Vagina (tissue), 2 donors: Measurements from ENCODE around the gene F8. TPM values are rescaled to one million over a fixed set of nuclear protein-coding genes. Genes with fewer than 3 reads are reported as not detected.
"Not testable (repeated sequence)": the region's sequence is repeated elsewhere in the genome, so short reads cannot be mapped to it uniquely, and the experiment has no call there.

Experiments used
- DNase-seq, 2 donors: peaks; one replicate each; pipeline ENCODE4 v3.0.0-alpha.2; 2017; ENCODE audit errors: extremely low spot score in 2 of 2
- H3K27ac ChIP-seq: fragments of 200-600 bp; sonication (generic); one replicate; pipeline ENCODE4 v1.5.1; 2019
- H3K27me3 ChIP-seq: fragments of 200-600 bp; sonication (generic); one replicate; pipeline ENCODE4 v1.5.1; 2019
- H3K36me3 ChIP-seq, 2 donors: fragments of 200-600 bp; sonication (generic); one replicate each; pipeline ENCODE4 v1.5.1; 2017 to 2019
- H3K4me1 ChIP-seq: fragments of 200-600 bp; sonication (generic); one replicate; pipeline ENCODE4 v1.5.1; 2019
- H3K4me3 ChIP-seq, 2 donors: fragments of 200-600 bp; sonication (generic); 1 replicate in 1 of 2; 2 replicates in 1 of 2; pipeline ENCODE4 v1.5.1; 2016 to 2019
- H3K9me3 ChIP-seq: fragments of 200-600 bp; sonication (generic); one replicate; pipeline ENCODE4 v1.5.1; 2019
- CTCF ChIP-seq, 3 experiments: fragments of 450-650 bp in 2 of 3; fragments of 200-600 bp in 1 of 3; sonication (generic) in 1 of 3; IDR thresholded peaks; one replicate each; pipeline ENCODE4 v1.5.1; 2017 to 2019; ENCODE audit warnings: antibody characterized with exemption in 3 of 3, mild to moderate bottlenecking in 2 of 3, moderate library complexity in 2 of 3
- POLR2A ChIP-seq, 2 donors: fragments of 450-650 bp; IDR thresholded peaks; one replicate each; pipeline ENCODE4 v1.6.1; 2017; ENCODE audit warnings: antibody characterized with exemption in 2 of 2, mild to moderate bottlenecking in 2 of 2, moderate library complexity in 2 of 2
- POLR2AphosphoS5 ChIP-seq, 2 donors: sonication (generic); formaldehyde crosslinking; IDR thresholded peaks; one replicate each; pipeline ENCODE4 v1.9.0; 2017; ENCODE audit warnings: antibody characterized with exemption in 2 of 2, mild to moderate bottlenecking in 2 of 2, low read depth in 1 of 2; ENCODE audit not compliant: insufficient read depth in 1 of 2
- intact Hi-C: fragments of 100-400 bp; cut with DNase I; formaldehyde crosslinking; loops from one replicate; pipeline ENCODE4 v1.15.1; 2023
- total RNA-seq: library from RNA; depleted of rRNA; stranded (reverse); fragments of >200 nt; gene quantifications from one replicate; pipeline ENCODE4 v1.2.3, GENCODE V29; 2016

Gene F8
- total RNA-seq, 1 donor from 2014 or later = 5.4 TPM

DNA sequence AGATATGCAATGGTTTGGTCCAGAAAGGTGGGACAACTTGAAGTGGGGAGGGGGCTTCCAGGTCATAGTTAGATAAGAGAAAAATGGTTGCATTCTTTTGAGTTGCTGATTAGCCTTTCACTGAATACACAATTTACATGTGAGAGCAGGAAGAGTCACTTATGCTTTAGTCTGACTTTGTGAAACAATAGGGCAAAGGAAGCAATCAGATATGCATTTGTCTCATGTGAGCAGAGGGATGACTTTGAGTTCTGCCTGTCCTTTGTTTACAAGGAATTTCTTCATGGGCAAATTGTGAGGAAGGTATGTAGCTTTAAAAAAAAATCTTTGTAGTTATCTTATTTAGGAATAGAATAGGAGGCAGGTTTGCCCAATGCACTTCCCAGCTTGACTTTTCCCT lies 201.0 kb downstream of the F8 start:
- TF ChIP-seq POLR2A (IDR thresholded peaks at IDR 0.05) = no peak
- TF ChIP-seq POLR2AphosphoS5 (IDR thresholded peaks at IDR 0.05; ENCODE audit: insufficient read depth in 1 of 2, low read depth in 1 of 2) = no peak
- no peak for TF ChIP-seq CTCF (IDR thresholded peaks at IDR 0.05)
- H3K27me3 ChIP-seq = no peaks in the 10 kb centered on the region
- H3K27ac ChIP-seq = no peak overlapping the region
- H3K4me1 ChIP-seq = no peaks in the 10 kb centered on the region
- intact Hi-C loops = no loop called here
- H3K9me3 ChIP-seq = no peaks in the 10 kb centered on the region
- DNase-seq = no peak
- H3K36me3 ChIP-seq = no peaks in the 10 kb centered on the region
- no peak overlapping the region for H3K4me3 ChIP-seq

DNA sequence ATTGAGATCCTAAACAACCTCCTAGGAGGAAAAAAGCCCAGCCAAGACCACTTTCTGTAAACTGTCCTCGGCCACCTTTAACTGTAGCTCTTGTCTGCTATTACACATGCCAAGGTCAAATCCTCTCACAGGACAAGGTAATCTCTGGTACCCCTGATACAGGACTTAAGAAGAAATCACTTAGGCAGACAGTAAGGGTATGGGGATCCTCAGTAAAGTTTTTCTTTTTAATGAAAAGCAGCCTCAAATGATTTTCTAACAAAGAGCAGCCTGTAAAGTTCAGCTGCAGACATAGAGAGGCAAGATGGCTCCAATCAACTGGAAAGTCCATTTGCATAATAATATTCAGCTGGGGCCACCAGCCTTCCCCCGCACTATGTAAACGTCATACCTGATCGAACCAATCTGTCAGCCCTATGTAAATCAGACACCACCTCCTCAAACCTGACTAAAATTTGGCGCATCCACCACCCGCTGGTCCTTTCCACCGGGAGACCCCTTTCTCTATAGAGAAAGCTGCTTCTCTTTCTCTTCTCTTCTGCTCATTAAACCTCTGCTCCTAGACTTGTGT lies 202.7 kb downstream of the F8 start:
- Histone ChIP-seq H3K36me3 (no peaks in the 10 kb centered on the region), H3K9me3 (no peaks in the 10 kb centered on the region), H3K4me3 (no peak overlapping the region), H3K27me3 (no peaks in the 10 kb centered on the region), H3K4me1 (no peaks in the 10 kb centered on the region), H3K27ac (no peak overlapping the region)
- intact Hi-C loops = no loop called here
- TF ChIP-seq CTCF (IDR thresholded peaks at IDR 0.05) = no peak
- no peak for TF ChIP-seq POLR2A (IDR thresholded peaks at IDR 0.05)
- TF ChIP-seq POLR2AphosphoS5 (IDR thresholded peaks at IDR 0.05; ENCODE audit: insufficient read depth in 1 of 2, low read depth in 1 of 2) = no peak
- DNase-seq = no peak

DNA sequence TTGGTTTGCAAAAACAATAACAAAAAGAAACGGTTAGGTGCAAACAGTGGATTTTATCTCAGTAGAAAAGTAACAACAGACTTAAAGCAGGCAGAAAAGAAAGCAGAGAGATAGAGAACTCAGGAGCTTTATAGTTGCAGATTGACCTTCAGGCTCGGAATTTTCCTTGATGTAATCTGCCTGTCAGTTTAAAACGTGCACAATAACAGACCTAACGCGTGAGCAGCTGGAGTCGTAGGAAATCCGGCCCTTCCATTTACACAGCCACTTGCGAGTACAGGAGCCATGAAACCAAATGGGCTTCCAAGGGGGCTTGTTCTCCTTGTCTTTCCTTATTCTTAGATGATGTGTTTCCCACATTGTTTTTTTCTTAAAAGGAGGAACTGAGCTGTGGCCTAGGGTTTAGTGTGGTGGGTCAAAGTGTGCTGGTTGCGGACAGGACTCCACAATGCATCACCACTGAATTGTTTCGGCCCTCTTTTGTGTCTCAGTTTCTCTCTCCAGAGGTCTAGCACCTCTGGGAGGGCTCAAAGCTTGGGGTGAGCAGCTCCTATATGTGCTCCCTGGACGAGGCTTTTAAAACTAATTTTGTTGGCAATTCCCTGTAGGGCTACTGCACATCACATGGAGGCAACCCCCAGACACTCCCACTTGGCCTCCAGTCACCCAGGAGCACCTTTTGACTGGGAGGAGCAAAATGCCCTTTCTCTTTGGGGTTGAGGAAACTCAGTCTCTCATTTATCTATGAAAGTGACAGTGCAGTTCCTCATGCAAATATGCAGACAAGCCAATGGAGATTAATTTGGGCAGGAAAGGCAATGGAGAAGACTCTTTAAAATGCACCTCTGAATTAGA lies 203.4 kb downstream of the F8 start:
- no peak for TF ChIP-seq POLR2A (IDR thresholded peaks at IDR 0.05)
- no peak for TF ChIP-seq CTCF (IDR thresholded peaks at IDR 0.05)
- no peak for TF ChIP-seq POLR2AphosphoS5 (IDR thresholded peaks at IDR 0.05; ENCODE audit: insufficient read depth in 1 of 2, low read depth in 1 of 2)
- Histone ChIP-seq H3K9me3 (no peaks in the 10 kb centered on the region), H3K36me3 (no peaks in the 10 kb centered on the region), H3K27me3 (no peaks in the 10 kb centered on the region), H3K27ac (no peak overlapping the region), H3K4me3 (no peak overlapping the region), H3K4me1 (no peaks in the 10 kb centered on the region)
- intact Hi-C loops = no loop called here
- no peak for DNase-seq

DNA sequence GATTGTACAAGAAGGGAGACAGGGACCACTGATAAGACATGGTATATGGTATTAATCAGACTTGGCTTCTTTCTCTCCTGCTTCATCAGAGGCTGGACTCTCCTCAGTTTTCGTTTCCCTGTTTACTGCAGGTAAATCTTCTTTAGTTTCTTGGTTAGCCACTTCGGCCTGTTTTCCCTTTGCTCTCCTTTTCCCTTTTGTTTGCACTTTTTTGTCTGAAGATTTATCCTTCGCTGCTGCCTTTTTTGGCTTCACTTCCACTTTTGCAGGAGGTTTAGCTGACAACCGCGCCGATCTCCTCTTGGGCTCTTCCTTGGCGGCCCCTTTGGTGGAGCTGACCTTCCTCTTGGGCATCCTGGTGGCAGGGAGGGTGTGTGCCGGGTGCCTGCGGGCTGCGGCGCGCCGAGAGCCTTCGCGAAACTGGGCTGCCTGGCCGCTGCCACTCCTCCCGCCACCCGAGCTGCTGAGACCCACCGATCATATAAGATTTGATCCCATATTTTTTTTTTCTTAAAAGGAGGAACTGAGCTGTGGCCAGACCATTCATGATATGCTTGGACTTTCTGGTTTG lies 205.4 kb downstream of the F8 start:
- intact Hi-C loops = not testable (repeated sequence)

DNA sequence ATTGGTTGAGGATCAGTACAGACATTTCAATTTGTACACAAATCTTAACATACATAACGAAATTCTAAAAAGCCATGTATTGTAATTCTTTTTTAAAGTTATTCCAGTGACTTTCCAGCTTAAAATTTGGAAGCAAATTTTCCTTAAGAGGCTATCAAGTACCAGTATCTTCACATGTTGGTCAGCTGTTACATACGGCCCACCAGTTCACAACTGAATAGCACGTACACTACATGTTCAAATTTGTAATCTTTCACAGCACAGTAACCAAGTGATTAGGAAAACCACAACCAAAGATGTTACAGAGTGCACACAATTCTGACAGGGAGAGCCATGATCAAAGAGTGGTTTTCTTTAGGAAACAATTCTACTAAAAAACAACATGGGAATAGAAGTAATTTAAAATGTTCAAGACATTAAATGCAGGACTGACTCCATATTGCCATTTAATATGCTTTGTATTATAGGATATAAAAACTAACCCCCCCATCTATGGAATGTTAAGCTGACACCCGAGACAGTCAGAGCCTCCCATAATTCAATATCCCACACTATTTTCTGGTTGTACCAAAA lies 206.1 kb downstream of the F8 start:
- H3K27ac ChIP-seq, H3K9me3 ChIP-seq, intact Hi-C loops, DNase-seq, H3K27me3 ChIP-seq, H3K4me3 ChIP-seq, H3K4me1 ChIP-seq, H3K36me3 ChIP-seq: not testable (repeated sequence)

More for the DNA sequence above, 205.4 kb downstream of the F8 start:
- H3K4me3 ChIP-seq, H3K27ac ChIP-seq, H3K9me3 ChIP-seq, H3K4me1 ChIP-seq, DNase-seq, H3K27me3 ChIP-seq, H3K36me3 ChIP-seq: not testable (repeated sequence)
